DOHH2 (cell line): ENCODE data around the gene ATP10A.

ENCODE experiments used
- H3F3A ChIP-seq: fragments of 200-600 bp; sonication (generic), shearing (Covaris generic); 2 replicates; pipeline ENCODE4 v1.6.0; 2016; ENCODE audit warnings: antibody characterized with exemption, mild to moderate bottlenecking; ENCODE audit not compliant: control insufficient read depth, insufficient read depth
- H3K27ac ChIP-seq: fragments of 200-600 bp; sonication (generic); 2 replicates; pipeline ENCODE4 v1.5.1; 2014; ENCODE audit warnings: low read depth, mild to moderate bottlenecking, low read length, moderate library complexity
- H3K27me3 ChIP-seq: fragments of 200-600 bp; sonication (generic); 2 replicates; pipeline ENCODE4 v1.6.1; 2014; ENCODE audit warnings: mild to moderate bottlenecking, low read length, mixed read lengths; ENCODE audit not compliant: control insufficient read depth
- H3K36me3 ChIP-seq: fragments of 200-600 bp; sonication (generic); 2 replicates; pipeline ENCODE4 v1.6.1; 2014; ENCODE audit warnings: mild to moderate bottlenecking, low read length, moderate library complexity, mixed read lengths; ENCODE audit not compliant: control insufficient read depth
- H3K4me1 ChIP-seq: fragments of 200-600 bp; sonication (generic); 2 replicates; pipeline ENCODE4 v1.6.1; 2014; ENCODE audit warnings: mild to moderate bottlenecking, low read length, mixed read lengths; ENCODE audit not compliant: control insufficient read depth
- H3K4me2 ChIP-seq: fragments of 200-600 bp; sonication (generic); 2 replicates; pipeline ENCODE4 v1.6.0; 2014; ENCODE audit warnings: mild to moderate bottlenecking, low read length, moderate library complexity
- H3K4me3 ChIP-seq: fragments of 200-600 bp; sonication (generic); 2 replicates; pipeline ENCODE4 v1.5.1; 2014; ENCODE audit warnings: mild to moderate bottlenecking, low read length, mixed read lengths
- H3K79me2 ChIP-seq: fragments of 200-600 bp; sonication (generic); 2 replicates; pipeline ENCODE4 v1.6.1; 2014; ENCODE audit warnings: mild to moderate bottlenecking, low read length, mixed read lengths; ENCODE audit not compliant: control insufficient read depth
- H3K9me2 ChIP-seq: fragments of 200-600 bp; sonication (generic); replicated peaks from 2 replicates; pipeline ENCODE4 v1.6.1; 2014; ENCODE audit warnings: mild to moderate bottlenecking, low read length, mixed read lengths; ENCODE audit not compliant: control insufficient read depth
- H3K9me3 ChIP-seq: fragments of 200-600 bp; sonication (generic); 2 replicates; pipeline ENCODE4 v1.6.1; 2014; ENCODE audit warnings: antibody characterized with exemption, low read length, mixed read lengths; ENCODE audit not compliant: control insufficient read depth, insufficient read depth
- H4K20me1 ChIP-seq: fragments of 200-600 bp; sonication (generic); 2 replicates; pipeline ENCODE4 v1.6.0; 2014; ENCODE audit warnings: low read depth, mild to moderate bottlenecking, antibody characterized with exemption, low read length, moderate library complexity; ENCODE audit not compliant: control insufficient read depth, insufficient read depth
- EZH2phosphoT487 ChIP-seq: fragments of 200-600 bp; sonication (generic); IDR thresholded peaks from 2 replicates; pipeline ENCODE4 v1.6.1; 2017; ENCODE audit warnings: borderline replicate concordance, mild to moderate bottlenecking, antibody characterized with exemption, low read length, moderate library complexity, mixed read lengths
- TF ChIP-seq, protein P1 (sequence below): fragments of 200-600 bp; sonication (generic); IDR thresholded peaks from one replicate; pipeline ENCODE4 v1.5.1; 2014; ENCODE audit warnings: antibody characterized with exemption, mild to moderate bottlenecking, low read depth, low read length; ENCODE audit not compliant: poor library complexity, severe bottlenecking

ATP10A gene

DNA sequence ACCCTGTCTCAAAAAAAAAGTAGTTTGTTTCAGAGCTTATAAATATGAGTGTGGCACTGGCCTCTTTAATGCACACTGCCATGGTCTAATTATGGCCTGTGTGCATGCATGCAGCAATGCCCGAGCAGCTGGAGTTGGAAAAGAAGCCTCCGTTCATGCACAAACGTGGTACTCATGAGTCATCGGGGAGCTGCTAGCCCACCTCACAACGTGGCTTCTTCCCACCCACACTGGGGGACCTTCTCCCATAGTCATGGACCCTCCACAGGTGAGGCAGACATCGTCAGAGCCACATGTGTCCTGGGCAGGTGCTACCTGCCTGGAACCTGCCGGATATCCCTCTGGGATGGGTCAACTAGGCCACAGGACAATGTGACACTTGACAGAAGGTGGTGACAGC lies 66.7 kb downstream of the ATP10A start:
- no peak overlapping the region for H3K27ac ChIP-seq
- TF ChIP-seq, protein P1, sequence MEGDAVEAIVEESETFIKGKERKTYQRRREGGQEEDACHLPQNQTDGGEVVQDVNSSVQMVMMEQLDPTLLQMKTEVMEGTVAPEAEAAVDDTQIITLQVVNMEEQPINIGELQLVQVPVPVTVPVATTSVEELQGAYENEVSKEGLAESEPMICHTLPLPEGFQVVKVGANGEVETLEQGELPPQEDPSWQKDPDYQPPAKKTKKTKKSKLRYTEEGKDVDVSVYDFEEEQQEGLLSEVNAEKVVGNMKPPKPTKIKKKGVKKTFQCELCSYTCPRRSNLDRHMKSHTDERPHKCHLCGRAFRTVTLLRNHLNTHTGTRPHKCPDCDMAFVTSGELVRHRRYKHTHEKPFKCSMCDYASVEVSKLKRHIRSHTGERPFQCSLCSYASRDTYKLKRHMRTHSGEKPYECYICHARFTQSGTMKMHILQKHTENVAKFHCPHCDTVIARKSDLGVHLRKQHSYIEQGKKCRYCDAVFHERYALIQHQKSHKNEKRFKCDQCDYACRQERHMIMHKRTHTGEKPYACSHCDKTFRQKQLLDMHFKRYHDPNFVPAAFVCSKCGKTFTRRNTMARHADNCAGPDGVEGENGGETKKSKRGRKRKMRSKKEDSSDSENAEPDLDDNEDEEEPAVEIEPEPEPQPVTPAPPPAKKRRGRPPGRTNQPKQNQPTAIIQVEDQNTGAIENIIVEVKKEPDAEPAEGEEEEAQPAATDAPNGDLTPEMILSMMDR: no peak
- no peak for TF ChIP-seq EZH2phosphoT487
- no peaks in the 10 kb centered on the region for H4K20me1 ChIP-seq
- peaks cover 46% of the 10 kb centered on the region; the same call in 1 of the 2 replicates for H3K9me3 ChIP-seq
- no peaks in the 10 kb centered on the region for H3K36me3 ChIP-seq
- H3K4me3 ChIP-seq: no peak overlapping the region
- H3K27me3 ChIP-seq: no peaks in the 10 kb centered on the region
- no peaks in the 10 kb centered on the region for H3K9me2 ChIP-seq
- no peaks in the 10 kb centered on the region for H3K79me2 ChIP-seq
- H3K4me1 ChIP-seq: no peaks in the 10 kb centered on the region
- no peaks in the 10 kb centered on the region for H3F3A ChIP-seq
- no peak overlapping the region for H3K4me2 ChIP-seq

DNA sequence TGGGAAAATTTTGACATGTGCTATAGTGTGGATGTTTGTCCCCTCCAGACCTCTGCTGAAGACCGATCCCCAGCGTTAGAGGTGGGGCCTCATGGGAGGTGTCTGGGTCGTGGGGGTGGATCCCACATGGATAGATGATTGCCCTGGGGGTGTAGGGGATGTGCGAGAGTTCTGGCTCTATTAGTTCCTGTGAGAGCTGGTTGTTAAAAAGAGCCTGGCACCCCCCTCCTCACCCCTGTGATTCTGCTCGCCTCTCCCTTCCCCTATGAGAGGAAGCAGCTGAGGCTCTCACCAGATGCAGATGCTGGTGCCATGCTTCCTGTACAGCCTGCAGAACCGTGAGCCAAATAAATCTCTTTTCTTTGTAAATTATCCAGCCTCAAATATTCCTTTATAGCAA lies 67.4 kb downstream of the ATP10A start:
- no peak for TF ChIP-seq EZH2phosphoT487
- TF ChIP-seq, protein P1: no peak
- no peaks in the 10 kb centered on the region for H4K20me1 ChIP-seq

DNA sequence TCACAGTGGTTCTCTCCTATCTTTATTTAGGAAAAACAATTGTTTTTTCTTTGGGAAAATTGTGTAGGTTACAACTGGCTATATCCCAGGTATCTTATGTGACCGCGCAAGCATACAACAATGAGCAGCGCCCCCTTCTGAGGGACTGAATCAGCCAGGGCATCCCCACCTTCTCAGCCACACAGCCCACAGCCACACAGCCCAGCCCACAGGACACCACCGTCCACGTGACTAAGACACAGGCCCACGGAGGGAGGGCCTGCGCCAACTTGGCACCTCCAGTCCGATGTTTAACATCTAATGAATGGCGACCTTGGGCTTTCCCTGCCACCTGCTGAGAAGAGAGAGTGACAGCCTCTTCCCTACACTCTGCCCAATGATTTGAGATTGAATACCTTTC lies 68.1 kb downstream of the ATP10A start:
- Histone ChIP-seq H3K4me2 (no peak overlapping the region), H3K36me3 (no peaks in the 10 kb centered on the region), H3K4me3 (no peak overlapping the region), H4K20me1 (no peaks in the 10 kb centered on the region), H3F3A (no peaks in the 10 kb centered on the region), H3K79me2 (no peaks in the 10 kb centered on the region), H3K27me3 (no peaks in the 10 kb centered on the region), H3K9me3 (peaks cover 42% of the 10 kb centered on the region; the same call in 1 of the 2 replicates), H3K27ac (no peak overlapping the region), H3K9me2 (no peaks in the 10 kb centered on the region), H3K4me1 (no peaks in the 10 kb centered on the region)
- TF ChIP-seq EZH2phosphoT487: no peak
- TF ChIP-seq, protein P1: no peak

More for the DNA sequence above, 67.4 kb downstream of the ATP10A start:
- Histone ChIP-seq H3K36me3 (no peaks in the 10 kb centered on the region), H3K9me3 (peaks cover 46% of the 10 kb centered on the region; the same call in 1 of the 2 replicates), H3F3A (no peaks in the 10 kb centered on the region), H3K27ac (no peak overlapping the region), H3K4me2 (no peak overlapping the region), H3K9me2 (no peaks in the 10 kb centered on the region), H3K4me3 (no peak overlapping the region), H3K27me3 (no peaks in the 10 kb centered on the region), H3K4me1 (no peaks in the 10 kb centered on the region), H3K79me2 (no peaks in the 10 kb centered on the region)
